Nucleus accumbens (tissue), 56 donors: Measurements from ENCODE around the gene PLXNC1.

ENCODE experiments used
- DNase-seq, 56 donors: peaks; one replicate each; lab custom pipeline; 2025; lab: John Stamatoyannopoulos, UW

The PLXNC1 gene

DNA sequence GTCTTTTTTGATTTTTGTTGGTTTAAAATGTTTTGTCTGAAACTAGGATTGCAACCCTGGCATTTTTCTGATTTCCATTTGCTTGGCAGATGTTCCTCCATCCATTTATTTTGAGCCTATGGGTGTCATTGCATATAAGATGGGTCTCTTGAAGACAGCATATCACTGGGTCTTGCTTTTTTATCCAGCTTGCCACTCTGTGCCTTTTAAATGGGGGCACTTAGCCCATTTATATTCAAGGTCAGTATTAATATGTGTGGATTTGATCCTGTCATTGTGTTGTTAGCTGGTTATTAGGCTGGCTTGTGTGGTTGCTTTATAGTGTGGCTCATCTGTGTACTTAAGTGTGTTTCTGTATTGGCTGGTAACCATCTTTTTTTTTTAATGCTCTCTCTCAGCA, 171.7 kb downstream of the PLXNC1 start:
- DNase-seq, result no peak

DNA sequence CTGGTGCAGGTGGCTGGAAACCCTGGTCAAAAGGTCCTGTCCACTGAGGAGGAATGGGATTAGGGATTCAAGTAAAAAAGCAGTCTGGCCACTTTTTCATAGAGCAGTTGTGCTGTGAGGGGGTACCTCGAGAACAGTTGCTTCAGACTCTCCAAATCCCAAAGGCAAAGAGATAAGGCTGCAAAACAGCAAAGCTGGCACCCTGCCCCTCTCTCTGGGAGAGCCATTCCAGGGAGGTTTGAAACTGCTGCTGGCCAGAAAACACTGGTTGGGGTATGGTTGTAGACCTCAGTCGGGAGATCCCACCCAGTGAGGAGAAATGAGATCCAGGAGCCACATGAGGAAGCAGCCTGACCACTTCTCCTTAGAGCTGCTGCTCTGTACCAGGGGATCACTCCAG, 174.0 kb downstream of the PLXNC1 start:
- no peak for DNase-seq

DNA sequence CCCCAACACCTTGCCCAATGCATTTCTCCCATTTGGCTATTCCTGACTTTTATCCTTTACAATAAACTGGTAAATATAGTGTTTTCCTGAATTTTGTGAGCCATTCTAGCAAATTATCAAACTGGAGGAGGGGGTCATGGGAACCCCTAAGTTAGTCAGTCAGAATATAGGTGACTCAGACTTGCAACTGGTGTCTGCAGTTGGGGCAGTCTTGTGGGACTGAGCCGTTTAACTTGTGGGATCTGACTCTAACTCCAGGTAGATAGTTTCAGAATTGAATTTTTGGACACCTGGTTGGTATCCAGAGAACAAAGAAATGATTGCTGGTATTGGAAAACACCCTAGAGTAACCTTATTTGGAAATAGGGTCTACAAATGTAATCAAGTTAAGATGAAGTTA, 177.9 kb downstream of the PLXNC1 start:
- DNase-seq, result no peak

DNA sequence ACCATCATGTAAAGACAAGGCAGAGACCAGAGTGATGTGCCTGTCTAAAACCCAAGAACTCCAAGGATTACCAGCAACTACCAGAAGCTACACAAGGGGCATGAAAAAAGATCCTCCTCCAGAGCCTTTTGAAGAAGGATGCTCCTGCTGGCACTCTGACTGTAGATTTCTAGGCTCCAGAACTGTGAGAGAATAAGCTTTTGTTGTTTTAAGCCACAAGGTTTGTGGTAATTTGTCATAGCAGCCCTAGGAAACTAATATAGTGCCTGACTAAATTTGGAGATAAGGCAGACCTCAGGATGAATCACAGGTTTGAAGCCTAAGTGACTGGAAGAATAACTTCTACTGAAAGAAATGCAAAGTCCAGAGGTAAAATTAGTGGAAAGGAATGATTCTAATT, 178.3 kb downstream of the PLXNC1 start:
- no peak for DNase-seq

DNA sequence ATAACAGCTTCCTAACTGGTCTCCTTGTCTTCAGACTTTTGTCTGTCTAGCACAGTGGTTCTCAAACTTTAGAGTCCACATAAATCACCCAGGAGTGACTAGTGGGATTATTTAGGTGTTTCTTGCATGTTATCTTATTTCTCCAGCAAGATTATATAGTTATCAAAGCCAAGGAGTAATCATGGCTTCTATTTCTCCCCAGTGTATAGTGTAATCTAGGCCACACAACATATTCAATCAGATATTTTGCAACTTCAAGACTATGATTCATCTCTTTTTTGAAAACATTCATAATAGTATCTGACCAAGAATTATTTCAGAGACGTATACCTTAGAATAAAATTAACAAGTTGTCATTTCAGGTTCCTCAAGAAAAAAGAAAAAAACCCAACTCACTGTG, 179.4 kb downstream of the PLXNC1 start:
- DNase-seq, result no peak

DNA sequence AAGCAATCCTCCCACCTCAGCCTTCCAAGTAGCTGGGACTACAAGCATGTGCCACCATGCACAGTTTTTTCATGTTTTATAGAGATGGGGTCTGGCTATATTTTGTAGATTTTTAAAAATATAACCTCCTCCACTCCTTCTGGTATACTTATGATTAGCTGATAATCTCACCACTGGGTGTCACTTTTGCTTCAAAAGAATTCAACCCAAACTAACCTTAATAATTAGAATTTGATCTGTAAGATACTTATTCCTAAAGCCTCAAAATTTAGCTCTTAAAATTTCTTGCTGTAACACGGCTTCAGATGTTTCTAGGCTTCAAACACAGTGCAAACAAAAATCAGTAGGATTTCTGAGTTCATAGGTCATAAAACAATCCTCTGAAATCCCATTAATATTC, 181.0 kb downstream of the PLXNC1 start:
- no peak for DNase-seq

DNA sequence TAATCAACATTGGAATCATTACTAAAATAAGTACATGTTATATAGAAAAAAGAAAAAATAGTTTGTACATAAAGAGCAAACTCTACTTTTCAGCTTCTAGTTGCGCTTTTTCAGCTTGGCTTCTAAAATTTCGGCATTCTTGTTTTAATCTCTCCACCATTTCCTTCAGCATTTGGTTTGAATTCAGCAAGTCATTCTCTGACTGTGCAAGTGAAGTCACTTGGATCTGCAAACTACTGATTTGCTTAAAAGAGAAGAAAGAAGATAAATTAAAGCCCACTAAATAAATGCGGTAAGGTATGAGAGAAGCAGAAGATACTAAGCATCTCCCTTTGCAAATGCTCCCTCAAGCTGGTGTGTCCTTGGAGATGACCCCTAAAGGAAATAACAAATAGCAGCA, 185.0 kb downstream of the PLXNC1 start:
- DNase-seq, result no peak

DNA sequence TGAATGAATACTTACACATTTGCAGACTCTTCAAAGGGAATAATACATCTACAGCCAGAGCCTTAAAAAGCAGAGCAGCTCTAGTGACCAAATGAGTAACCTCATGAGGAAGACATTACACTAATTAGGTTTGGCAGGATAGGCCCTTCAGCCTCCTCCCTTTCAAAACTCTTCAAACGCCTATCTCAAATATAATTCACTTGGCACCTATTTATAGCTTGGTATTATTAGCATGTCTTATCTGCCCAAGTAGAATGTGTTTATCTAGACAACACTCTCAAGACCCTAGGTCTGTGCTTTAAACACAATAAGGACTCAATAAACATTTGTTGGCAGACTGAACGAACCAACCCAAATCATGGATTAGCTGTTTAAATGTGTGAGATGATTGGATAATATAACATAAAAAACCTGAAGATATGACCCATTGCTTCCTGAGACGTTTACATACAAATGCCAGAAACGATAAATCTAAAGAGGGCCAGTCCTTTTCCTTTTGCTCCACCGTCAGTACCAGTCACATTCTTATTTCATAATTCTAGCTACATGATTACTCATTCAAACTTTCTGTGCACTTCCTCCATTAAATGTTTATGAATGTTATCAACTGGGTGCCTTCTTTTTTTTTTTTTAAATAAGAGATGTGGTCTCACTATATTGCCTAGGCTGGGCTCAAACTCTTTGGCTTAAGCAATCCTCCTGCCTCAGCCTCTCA, 188.0 kb downstream of the PLXNC1 start:
- no peak for DNase-seq

DNA sequence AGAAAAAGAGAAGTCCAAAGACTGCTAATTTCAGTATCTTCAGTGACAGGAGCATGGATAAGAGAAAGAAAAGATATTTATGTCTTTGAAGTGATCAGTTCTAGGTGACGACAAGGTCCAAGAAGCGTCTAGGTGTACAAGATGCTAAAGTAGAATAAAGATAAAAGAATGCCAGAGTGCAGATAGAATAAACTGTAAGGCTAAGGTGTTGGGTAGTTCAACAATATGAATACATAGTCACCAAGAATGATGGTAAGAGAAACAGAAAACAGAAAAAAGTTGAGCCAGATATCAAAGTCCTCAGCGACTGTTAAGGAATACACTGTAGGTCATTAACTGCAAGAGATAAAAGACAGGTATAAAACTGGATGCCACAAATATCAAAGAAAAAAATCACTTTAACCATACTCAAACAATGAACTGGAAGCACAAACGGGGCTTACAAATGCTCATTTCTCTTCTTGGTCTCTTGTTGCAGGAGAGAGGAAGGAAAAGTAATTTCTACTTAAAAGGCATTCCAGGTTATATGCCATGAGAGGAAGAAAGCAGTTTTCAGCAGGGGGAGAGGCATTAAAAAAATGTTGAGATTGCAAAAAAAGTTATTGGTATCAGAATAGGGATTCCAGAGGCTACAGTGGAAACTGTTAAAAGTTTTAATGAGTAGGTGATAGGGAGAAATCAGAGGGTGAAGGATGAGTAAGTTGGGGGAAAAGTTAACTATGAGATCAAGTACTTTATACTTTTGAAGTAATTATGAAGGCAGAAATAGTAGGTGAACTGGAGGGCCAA, 189.8 kb downstream of the PLXNC1 start:
- no peak for DNase-seq

DNA sequence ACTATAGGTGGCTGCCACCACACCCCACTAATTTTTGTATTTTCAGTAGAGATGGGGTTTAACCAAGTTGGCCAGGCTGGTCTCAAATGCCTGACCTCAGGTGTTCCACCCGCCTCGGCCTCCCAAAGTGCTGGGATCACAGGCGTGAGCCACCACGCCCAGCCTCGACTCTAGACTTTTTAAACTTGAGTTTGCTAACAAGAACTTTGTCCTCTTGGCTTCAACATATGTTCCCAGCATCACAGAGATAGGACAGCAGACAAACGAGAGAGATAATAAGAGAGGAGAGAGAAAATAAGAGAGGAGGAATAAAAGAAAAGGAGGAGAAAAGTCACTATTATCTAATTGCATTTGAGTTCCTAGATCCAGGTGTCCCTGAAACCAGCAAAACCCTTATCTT, 192.2 kb downstream of the PLXNC1 start:
- no peak for DNase-seq

DNA sequence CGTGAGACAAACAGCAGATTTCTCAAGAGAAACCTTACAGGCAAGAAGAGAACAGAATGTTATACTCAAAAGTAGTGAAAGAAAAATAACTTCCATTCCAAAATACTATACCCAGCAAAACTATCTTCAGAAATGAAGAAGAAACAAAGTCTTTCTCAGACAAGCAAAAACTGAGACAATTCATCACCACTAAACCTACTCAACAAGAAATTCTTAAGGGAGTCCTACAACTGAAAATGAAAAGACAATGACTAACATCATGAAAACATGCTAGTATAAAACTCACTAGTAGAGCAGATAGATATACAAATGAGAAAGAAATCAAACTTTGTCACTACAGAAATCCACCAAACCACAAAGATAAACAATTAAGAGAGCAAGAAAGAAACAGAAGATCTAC, 204.8 kb downstream of the PLXNC1 start:
- DNase-seq, result no peak
